HG02571 (cell line): Measurements from ENCODE around the gene SRPK2.
"Not testable (repeated sequence)": the region's sequence is repeated elsewhere in the genome, so short reads cannot be mapped to it uniquely, and the experiment has no call there.

ENCODE experiments used
- ATAC-seq: cut with Tn5 transposase; IDR thresholded peaks from one replicate; pipeline ENCODE4 v1.9.1; 2021; ENCODE audit warnings: mild to moderate bottlenecking, moderate library complexity; ENCODE audit not compliant: unreplicated experiment

Gene SRPK2

DNA sequence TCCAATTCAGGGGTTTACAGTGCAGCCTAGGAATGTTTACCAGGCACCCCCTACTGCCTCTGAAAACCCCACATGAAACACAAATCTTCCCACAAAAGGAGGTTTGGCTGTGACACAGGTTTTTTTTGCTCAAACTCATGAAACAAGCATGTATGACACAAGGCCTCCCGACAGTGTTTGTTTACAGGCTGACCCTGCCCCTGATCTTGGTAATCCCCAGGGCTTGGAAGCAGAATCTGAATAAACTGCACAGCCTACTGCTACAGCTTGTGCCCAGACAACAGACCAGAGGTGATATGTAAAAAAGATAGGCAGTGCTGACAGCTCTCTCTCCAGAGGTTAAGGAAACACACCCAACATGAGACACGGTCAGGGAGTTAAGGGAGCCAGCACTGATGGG lies 190.5 kb downstream of the SRPK2 start:
- ATAC-seq: no peak

DNA sequence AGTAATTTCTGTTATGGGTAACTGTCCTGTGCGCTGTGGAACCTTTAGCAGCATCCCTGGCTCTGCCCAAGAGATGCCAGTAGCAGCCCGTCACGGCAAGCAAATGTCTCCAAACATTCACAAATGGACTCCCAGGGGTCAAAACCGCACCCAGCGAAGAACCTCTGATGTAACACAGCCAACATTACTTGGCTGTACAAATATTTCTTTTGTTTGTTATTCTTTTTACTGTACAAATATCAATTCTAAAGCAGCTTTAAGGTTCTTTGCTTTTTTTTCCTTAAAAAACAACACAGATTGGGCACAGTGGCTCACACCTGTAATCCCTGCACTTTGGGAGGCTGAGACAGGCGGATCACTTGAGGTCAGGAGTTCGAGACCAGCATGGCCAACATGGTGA lies 192.2 kb downstream of the SRPK2 start:
- no peak for ATAC-seq

DNA sequence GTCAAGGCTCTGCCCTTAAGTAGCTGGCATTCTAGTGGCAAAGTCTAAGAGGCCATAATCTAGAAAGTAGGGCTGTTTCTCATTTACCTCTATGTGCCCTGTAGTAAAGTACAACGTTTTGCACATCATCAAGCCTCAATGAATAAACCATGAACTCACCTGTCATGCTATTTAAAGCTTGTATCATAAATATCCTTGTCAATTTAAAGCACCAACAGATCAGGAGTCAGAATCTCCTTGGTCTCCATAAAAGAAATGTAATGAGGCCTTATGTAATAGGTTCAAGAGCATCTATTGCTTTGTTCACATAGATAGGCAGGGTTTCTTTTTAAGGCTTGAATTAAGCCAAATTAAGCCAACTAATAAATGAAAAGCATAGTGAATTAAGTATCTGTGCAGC lies 192.8 kb downstream of the SRPK2 start:
- ATAC-seq: no peak

DNA sequence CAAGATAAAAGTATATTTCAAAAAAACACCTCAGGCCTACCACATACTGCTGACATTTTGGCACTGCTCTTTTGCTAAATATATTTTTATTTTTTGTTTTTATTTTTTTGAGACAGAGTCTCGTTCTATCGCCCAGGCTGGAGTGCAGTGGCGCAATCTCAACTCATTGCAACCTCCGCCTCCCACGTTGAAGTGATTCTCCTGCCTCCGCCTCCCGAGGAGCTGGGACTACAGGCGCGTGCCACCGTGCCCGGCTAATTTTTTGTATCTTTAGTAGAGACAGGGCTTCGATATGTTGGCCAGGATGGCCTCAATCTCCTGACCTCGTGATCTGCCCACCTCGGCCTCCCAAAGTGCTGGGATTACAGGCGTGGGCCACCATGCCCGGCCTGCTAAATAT lies 193.8 kb downstream of the SRPK2 start:
- ATAC-seq: not testable (repeated sequence)

DNA sequence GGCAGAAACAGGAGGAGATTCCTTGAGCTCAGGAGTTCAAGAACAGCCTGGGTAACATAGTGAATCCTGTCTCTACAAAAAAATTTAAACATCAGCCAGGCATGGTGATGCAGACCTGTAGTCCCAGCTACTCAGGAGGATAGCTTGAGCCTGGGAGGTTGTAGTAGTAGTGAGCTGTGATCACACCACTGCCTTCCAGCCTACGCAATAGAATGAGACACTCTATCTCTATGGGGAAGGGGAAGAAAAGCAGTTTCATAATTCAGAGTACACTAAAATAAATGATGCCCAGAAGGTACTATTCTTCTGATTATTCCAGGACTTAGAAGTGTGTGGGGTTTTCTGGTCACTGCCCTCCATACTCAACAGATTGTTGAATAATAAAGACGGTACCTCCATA lies 197.4 kb downstream of the SRPK2 start:
- ATAC-seq: no peak

DNA sequence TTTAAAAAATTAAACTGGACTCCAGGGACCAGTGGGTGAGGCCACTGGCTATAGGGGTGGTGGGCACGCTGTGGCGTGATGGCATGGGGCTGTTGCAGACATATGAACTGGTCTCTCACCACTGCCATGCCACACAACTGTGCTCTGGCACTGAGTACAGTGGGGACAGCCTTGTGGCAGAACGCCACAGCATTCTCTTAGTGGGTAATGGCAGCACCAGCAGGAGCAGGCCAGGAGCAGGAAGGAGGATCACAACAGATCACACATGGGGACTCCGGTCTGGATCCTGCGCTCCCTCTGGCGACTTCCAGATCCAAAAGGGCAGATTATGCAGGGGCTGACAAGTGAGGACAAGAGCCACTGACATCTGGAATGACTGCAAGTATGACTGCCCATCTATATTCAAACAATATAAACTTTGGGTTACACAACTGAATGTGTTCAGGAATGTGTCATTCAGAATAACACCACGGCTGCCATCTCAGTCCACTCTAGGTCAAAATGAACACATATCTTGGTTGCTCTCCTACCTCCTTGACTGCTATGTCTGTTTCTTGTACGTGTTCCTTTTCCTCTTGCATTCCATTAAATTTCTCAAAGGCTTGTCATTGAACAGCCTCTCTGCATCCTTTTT lies 198.7 kb downstream of the SRPK2 start:
- no peak for ATAC-seq

DNA sequence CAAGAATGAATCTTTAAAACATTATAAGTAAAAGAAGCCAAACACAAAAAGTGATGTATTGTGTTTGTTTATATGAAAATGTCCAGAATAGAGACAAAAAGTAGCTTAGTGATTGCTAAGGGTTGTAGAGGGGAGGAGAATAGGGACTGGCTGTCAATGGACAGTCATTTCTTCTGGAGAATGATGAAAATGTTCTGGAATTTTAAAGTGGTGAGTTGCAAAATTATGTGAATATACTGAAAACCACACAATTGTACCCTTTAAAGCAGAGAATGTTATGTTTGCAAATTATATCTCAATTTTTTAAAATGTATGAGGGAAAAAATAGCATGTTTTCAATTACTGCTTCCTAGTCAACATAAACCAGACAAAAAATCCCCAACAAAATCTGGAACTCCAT lies 200.5 kb downstream of the SRPK2 start:
- ATAC-seq: no peak

DNA sequence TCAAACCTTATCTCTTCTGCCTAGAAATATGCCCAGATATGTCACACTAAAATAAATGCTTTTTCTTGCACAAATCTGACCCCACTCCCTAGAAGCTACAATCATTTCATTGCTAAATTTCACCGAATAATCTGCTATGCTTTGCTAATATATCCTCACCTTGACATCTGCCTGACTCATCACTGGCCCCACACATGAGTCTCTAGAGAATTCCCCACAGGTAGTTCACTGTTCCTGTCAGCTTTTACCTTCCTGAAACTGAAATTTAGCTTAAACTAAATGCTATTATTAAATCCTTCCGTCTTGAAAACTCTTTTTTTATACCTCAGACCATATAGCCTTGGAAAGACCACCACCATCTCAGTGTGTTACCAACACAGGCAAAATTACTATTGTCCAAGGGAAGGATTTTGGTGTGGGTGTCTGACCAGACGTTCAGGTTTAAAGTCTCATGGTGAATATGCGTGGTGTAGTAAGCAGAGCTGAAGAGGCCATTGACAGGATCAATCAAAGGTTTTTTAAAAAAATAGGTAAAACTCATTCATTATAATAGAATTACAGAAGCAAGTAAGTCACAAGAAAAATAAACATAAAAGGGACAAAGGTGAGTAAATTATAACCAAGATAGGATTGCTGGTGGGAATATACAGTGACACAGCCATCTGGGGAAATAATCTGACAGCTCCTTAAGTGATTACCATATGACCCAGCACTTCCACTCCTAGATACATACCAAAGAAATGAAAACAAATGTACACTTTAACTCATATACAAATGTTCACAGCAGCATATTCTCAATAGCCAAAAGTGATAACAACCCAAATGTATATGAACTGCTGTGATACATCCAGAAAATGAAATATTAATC lies 201.2 kb downstream of the SRPK2 start:
- no peak for ATAC-seq

DNA sequence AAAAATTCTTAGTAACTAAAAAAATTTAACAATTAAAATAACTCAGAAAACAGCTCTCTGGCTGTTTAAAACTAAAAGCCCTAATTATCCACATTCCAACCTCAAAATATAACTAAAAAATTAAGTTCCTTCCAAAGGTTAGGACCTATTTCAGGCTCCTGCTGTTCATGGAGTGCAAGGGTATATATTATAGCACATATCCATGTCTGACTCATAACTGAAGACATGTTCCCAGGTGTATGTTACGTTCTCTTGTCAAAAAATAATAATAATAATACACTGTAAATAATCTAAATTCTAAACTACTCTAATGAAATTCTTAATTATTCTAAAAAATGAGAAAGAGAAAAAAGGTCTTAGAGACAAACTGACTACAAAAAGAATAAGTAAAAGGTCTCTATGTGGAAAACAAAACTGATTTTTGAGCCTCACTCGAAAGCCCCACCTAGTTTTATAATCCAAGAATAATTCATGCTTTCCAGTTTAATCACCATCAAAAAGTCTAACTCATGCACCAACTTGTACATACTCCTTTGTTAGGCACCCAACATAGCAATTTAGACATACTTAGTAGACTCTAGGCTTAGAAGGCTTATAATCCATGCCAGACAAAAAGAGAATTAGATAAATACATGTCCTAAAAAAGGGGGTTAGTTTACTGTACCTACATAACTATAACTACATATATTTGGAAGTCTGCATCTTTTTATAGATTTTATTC lies 203.3 kb downstream of the SRPK2 start:
- ATAC-seq: no peak

DNA sequence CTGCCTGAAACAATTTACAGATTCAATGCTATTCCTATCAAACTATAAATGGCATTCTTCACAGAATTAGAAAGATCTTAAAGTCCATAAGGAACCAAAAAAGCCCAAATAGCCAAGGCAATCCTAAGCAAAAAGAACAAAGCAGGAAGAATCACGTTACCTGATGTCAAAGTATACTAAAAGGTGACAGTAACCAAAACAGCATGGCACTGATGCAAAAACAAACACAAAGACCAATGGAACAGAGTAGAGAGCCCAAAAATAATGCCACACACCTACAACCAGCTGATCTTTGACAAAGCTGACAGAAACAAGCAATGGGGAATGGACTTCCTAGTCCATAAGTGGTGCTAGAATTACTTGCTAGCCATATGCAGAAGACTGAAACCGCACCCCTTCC lies 208.7 kb downstream of the SRPK2 start:
- ATAC-seq: no peak

DNA sequence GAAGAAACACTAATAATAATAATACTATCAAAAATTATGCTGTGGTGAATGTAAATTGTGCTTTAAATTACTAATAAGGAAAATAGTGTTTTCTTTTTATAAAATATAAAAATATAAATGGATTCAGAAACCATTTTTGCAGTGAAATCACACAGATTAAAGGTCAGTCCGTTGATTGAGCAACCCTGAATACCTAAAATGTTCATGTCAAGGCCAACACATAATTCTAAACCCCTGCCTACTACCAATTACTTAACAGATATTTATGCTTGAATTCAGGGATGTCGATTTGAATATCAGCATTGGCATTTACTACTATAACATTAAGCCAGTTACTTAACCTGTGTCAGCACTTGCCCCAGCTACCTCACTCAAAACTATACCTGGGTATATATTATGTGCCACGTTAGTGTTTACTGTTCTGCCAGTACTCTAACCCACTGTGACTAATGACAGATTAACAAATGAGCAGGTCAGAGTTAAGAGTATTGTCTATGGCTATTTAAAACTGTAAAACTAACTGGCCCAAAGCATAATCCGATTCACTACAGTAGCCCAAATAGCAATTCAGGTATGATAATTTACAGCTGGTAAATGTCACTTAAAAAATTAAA lies 209.7 kb downstream of the SRPK2 start:
- ATAC-seq: no peak

DNA sequence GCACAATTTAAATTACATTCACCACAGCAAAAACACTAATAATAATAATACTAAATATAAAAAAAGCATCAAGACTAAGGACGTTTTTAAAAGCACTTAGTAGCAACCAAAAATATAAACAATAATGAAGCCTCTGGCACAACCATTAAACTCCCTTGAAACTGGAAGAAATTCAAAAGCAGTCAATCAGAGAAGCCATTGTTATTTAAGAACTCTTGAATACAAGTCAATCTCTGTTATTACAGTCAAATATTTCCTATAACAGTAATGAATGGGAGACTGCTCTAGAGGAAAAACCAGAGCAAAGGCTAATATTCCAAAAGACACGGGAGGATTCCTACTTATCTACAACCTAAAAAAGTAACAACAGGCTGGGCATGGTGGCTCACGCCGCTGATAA lies 210.5 kb downstream of the SRPK2 start:
- ATAC-seq: no peak

DNA sequence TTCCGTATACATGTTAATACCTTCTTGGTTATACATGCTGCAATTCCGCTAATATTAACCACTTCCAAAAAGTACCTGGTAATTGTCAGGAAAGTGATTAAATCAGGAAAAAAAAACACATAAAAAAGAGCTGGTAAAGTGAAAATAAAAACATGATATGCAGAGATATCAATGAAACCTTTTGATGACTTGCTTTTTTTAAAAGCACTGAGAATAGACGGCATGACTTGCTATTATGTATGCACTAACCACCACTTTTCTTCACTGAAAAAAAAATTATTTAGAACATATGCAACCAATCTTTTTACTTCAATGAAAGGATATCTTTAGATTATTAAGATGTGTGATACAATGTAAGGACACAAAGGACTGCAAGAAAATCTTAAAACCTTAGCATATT lies 211.7 kb downstream of the SRPK2 start:
- ATAC-seq: no peak

DNA sequence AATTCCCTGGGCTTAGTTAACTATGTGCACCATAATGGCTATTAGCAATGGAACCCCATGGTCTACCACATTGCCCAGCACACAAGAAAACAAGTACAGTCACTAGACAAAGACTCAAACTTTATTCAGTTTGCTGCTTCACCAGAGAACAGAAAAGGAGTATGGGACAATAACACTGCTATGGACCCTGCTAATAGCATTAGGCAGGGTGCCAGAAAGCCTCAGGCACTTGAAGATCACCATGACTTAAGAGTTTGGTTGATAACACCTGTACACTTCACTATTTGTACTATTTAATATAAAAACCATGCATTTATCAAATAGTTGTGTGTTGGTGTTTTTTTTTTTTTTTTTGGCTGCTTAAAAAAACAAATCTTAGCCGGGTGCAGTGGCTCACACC lies 215.1 kb downstream of the SRPK2 start:
- no peak for ATAC-seq

DNA sequence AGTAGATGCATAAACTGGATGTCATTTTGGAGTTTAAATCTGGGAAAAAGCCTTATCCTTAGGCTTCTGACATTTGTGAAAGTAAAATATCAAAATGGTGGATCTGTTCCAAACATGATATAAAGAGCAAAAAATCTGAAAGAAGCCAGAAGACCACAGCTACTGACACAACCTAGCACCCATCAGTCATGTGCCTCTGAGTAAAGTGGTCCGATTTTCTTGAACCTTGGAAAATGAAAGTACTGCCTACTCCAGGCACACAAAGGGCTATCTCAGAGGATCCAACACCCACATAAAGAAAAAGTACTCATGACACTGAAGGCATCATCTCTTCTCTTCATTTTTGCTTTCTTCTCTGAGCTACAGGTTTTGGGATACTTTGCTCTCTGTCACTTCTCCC lies 224.0 kb downstream of the SRPK2 start:
- no peak for ATAC-seq

DNA sequence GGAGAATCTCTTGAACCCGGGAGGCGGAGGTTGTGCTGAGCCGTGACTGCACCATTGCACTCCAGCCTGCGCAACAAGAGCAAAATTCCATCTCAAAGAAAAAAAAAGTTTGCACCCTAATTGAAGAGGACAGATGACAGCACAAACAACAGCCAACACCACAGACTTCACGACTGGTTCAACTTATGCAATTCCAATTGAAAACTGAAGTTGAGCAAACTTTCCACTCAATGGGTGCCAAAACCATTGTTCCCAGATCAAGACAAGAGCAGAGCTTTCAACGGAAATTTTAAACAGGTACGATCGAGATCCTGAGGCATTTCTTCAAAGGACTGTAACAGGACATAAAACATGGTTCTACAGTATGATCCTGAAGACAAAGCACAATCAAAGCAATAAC lies 225.0 kb downstream of the SRPK2 start:
- no peak for ATAC-seq

DNA sequence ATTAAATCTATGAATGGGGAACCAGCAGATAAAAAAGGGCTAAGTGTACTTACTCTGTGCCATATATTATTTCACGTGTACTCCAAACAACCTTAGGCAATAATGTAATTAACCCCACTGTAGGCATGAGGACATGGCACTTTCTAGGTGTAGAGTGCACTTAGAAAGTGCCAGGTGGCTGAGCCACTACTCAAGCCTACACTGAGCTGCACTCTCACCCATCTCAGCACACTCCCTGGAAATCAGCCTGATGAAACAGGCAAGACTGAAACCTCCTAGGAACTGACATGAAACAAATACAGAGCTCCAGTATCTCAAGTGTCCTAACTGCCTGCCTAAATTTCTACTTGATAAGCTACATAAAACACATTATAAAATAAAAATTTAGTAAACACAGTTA lies 227.4 kb downstream of the SRPK2 start:
- no peak for ATAC-seq

DNA sequence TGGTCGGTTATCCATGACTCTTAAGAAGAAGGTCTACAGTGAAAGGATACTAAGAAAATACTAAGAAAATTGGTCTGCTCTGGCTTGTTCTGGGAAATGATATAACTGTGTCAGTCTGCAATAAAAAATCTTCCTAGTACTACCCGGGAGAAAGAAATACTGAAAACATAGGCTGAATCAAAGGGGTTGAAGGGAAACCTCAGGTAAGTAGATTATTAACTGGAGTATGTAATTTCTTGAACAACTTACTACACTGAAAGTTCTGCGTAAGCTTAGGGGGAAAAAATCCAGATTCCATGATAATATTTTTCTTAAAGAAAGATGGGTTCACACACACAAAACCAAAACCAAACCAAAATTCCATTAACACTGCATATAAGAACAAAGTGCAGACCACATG lies 231.4 kb downstream of the SRPK2 start:
- no peak for ATAC-seq

DNA sequence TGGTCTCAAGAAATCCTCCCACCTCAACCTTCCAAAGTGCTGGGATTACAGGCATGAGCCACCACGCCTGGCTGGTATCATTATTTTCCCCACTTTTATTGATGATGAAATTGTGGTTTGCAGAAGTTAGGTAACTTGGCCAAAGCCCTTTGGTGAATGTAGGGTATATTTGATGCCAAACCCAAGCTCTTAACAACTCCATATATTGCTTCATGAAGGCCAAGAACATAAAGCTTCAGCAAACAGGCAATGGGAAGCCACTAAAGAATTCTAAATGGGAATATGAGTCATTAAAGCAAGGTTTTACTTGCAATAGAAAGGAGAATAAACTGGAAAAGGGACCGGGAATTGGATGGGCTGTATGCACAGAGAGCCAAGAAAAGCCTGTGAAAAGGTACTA lies 232.0 kb downstream of the SRPK2 start:
- ATAC-seq: no peak

DNA sequence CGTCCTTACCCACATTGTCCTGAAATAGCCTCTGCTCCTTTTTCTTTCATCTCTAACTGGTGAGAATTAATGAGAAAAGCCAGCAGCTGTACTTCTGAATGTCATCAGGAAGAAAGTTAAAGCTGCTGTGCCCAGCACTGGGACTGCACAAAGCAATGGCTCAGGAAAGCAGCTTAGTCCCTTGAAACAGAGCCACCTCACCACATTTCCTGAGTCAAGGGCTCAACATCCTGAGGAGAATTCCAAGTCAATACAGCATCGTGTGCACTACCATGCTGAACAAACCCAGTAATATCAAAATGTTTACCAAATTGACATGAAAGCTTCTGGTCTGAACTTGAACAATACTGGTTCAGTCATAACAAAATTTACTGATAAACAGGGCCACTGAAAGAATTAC lies 234.6 kb downstream of the SRPK2 start:
- no peak for ATAC-seq

DNA sequence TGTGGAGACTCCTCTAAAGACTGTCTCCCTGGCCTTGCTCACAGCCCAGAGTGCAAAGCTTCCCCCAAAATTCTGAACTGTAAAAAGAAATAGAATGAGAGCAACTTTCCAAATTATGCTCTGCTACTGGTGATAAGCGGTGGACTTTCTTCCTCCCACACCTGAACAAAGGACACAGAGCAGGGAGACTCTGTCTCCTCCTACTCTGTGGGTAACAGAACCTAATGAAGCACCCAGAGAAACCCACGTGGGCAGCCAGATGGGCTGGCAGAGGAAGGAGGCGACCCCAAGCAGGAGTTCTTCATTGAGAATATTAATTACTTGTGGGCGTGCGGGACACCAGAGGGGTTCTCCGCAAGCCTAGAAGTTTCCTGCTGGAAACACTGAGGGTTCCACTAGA lies 235.2 kb downstream of the SRPK2 start:
- ATAC-seq: no peak

DNA sequence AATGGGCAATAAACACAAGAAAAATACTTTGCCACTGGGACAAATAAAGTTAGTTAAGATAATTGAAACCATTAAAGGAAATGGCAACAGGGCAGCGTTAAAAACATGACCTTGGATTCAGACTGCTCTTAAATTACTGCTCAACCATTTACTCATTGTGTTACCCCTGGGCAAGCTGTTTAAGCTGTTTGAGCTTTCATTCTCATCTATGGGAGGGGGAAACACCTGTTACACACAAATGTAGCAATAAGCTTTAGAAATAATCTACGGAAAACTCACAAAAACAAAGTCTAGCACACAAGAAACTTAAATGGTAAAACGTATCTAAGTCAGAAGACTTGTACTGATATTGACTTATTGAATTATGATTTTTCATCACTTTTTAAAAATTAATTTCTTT lies 237.6 kb downstream of the SRPK2 start:
- no peak for ATAC-seq
